ENCODE measurements around the gene GAB2.

The GAB2 gene

DNA sequence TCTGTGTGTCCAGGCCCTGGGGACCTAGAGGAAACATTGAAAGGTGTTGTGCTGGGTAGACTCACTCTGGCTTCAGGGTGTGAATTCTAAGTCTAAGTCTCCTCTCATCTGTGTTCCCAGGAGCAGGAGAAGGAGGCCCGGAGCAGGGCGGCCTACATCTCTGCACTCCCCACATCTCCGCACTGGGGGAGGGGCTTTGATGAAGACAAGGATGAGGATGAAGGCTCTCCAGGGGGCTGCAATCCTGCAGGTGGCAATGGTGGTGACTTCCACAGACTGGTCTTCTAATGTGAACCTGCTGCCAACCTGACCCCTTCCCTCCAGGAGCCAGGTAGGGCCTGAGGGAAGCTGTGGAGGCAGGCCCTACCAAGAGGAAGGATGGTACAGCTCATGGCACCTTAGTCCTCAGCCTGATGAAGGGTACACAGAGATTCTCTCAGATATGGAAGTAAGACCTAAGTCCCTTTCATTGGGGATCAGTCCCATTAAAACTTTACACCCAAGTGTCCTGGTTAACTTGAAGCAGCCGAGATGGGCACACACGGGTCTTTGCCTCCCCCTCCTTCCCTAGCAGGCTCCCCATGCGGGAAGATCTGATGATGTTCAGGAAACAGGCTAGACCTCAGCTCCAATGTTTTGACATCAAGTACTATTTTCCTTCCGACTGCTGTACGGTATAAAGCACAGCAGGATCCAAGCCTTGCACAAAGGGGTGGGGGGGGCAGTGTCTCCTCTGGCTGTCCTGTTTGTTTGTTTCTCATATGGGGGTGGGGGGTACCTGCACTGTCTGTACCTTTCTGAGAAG is 203.9 kb downstream of the GAB2 start:
- peaks cover 18 to 25% of the 10 kb centered on the region in 2 donors for H3K36me3 ChIP-seq (ENCODE audit: control insufficient read depth in 2 of 2, insufficient read depth in 2 of 2, low read length in 2 of 2)
- H3K4me1 ChIP-seq (ENCODE audit: control insufficient read depth in 2 of 2, insufficient read depth in 2 of 2, low read length in 2 of 2), result no peaks in the 10 kb centered on the region
- H3K4me3 ChIP-seq (ENCODE audit: low read length in 2 of 2), result no peak overlapping the region
- no peak overlapping the region for H3K9ac ChIP-seq (ENCODE audit: low read depth in 1 of 2, low read length in 2 of 2)
- H3K27ac ChIP-seq (ENCODE audit: low read depth in 2 of 2, low read length in 2 of 2), result no peak overlapping the region
- H3K9me3 ChIP-seq (ENCODE audit: control insufficient read depth in 2 of 2, low read length in 2 of 2), result no peaks in the 10 kb centered on the region
- H3K27me3 ChIP-seq (ENCODE audit: control insufficient read depth in 2 of 2, insufficient read depth in 2 of 2, low read length in 2 of 2), result no peaks in the 10 kb centered on the region

DNA sequence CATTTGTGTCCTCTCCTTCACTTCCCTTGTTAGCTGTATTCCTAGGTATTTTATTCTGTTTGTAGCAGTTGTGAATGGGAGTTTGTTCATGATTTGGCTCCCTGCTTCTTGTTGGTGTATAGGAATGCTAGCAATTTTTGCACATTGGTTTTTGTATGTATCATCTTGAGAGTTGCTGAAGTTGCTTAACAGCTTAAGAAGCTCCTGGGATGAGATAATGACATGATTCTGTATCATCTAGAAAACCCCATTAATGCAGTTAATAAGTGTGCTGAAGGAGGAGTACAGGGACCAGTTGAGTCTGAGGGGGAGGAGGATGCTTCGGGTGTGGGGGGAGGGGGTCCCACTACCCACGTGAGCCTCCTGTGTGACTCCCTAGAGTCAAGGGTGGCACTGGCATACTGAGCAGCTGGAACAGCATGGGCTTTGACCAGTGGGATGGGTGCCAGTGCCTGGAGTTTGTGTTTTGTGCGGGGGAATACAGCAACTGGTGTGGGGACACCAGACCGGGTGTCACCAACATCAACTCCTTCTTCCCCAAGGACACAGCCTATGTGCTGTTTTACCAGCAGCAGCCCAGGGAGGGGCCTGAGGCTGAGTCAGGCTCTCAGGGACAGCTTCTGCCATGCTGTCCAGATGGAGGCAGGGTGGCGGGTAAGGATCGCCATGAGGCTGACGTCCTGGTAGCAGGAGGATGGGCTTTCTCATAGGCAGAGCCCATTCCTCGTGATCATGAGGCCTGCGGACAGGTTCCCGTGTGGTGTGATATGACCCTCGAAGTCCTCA is 204.8 kb downstream of the GAB2 start:
- Histone ChIP-seq H3K27ac (ENCODE audit: low read depth in 2 of 2, low read length in 2 of 2) (no peak overlapping the region), H3K27me3 (ENCODE audit: control insufficient read depth in 2 of 2, insufficient read depth in 2 of 2, low read length in 2 of 2) (no peaks in the 10 kb centered on the region), H3K9me3 (ENCODE audit: control insufficient read depth in 2 of 2, low read length in 2 of 2) (no peaks in the 10 kb centered on the region), H3K4me1 (ENCODE audit: control insufficient read depth in 2 of 2, insufficient read depth in 2 of 2, low read length in 2 of 2) (no peaks in the 10 kb centered on the region), H3K4me3 (ENCODE audit: low read length in 2 of 2) (no peak overlapping the region), H3K9ac (ENCODE audit: low read depth in 1 of 2, low read length in 2 of 2) (no peak overlapping the region), H3K36me3 (ENCODE audit: control insufficient read depth in 2 of 2, insufficient read depth in 2 of 2, low read length in 2 of 2) (peaks cover 16 to 17% of the 10 kb centered on the region in 2 donors)

DNA sequence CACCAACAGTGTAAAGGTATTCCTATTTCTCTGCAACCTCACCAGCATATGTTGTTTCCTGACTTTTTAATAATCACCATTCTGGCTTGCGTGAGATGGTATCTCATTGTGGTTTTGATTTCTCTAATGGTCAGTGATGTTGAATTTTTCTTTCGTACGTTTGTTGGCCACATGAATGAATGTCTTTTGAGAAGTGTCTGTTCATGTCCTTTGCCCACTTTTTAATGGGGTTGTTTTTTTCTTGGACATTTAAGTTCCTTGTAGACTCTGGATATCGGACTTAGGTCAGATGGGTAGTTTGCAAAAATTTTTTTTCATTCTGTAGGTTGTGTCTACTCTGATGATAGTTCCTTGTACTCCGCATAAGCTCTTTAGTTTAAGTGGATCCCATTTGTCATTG is 206.1 kb downstream of the GAB2 start:
- Histone ChIP-seq H3K4me1 (ENCODE audit: control insufficient read depth in 2 of 2, insufficient read depth in 2 of 2, low read length in 2 of 2) (no peaks in the 10 kb centered on the region), H3K9ac (ENCODE audit: low read depth in 1 of 2, low read length in 2 of 2) (no peak overlapping the region), H3K27ac (ENCODE audit: low read depth in 2 of 2, low read length in 2 of 2) (no peak overlapping the region), H3K27me3 (ENCODE audit: control insufficient read depth in 2 of 2, insufficient read depth in 2 of 2, low read length in 2 of 2) (no peaks in the 10 kb centered on the region), H3K36me3 (ENCODE audit: control insufficient read depth in 2 of 2, insufficient read depth in 2 of 2, low read length in 2 of 2) (peaks cover 12 to 14% of the 10 kb centered on the region in 2 donors), H3K9me3 (ENCODE audit: control insufficient read depth in 2 of 2, low read length in 2 of 2) (no peaks in the 10 kb centered on the region), H3K4me3 (ENCODE audit: low read length in 2 of 2) (no peak overlapping the region)

DNA sequence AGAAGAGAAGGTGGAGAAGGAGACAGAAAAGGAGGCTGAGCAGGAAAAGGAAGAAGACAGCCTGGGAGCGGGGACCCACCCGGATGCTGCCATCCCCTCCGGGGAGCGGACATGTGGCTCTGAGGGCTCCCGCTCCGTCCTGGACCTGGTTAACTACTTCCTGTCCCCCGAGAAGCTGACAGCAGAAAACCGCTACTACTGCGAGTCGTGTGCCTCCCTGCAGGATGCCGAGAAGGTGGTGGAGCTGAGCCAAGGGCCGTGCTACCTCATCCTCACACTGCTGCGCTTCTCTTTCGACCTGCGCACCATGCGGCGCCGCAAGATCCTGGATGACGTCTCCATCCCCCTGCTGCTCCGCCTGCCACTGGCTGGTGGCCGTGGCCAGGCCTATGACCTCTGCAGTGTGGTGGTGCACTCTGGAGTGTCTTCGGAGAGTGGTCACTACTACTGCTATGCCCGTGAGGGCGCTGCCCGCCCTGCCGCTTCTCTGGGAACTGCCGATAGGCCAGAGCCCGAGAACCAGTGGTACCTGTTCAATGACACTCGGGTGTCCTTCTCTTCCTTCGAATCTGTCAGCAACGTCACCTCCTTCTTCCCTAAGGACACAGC is 207.5 kb downstream of the GAB2 start:
- Histone ChIP-seq H3K36me3 (ENCODE audit: control insufficient read depth in 2 of 2, insufficient read depth in 2 of 2, low read length in 2 of 2) (peaks cover 9 to 11% of the 10 kb centered on the region in 2 donors), H3K9me3 (ENCODE audit: control insufficient read depth in 2 of 2, low read length in 2 of 2) (no peaks in the 10 kb centered on the region), H3K4me3 (ENCODE audit: low read length in 2 of 2) (no peak overlapping the region), H3K27me3 (ENCODE audit: control insufficient read depth in 2 of 2, insufficient read depth in 2 of 2, low read length in 2 of 2) (no peaks in the 10 kb centered on the region), H3K9ac (ENCODE audit: low read depth in 1 of 2, low read length in 2 of 2) (no peak overlapping the region), H3K4me1 (ENCODE audit: control insufficient read depth in 2 of 2, insufficient read depth in 2 of 2, low read length in 2 of 2) (no peaks in the 10 kb centered on the region), H3K27ac (ENCODE audit: low read depth in 2 of 2, low read length in 2 of 2) (no peak overlapping the region)

DNA sequence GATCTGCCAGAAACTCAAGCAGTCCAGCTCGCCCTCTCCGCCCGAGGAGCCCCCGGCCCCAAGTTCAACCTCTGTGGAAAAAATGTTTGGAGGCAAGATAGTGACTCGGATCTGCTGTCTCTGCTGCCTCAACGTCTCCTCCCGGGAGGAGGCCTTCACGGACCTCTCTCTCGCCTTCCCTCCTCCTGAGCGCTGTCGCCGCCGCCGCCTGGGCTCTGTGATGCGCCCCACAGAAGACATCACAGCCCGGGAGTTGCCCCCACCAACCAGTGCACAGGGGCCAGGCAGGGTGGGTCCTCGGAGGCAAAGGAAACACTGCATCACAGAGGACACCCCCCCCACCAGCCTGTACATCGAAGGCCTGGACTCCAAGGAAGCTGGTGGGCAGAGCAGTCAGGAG is 208.1 kb downstream of the GAB2 start:
- H3K27ac ChIP-seq (ENCODE audit: low read depth in 2 of 2, low read length in 2 of 2), result no peak overlapping the region

DNA sequence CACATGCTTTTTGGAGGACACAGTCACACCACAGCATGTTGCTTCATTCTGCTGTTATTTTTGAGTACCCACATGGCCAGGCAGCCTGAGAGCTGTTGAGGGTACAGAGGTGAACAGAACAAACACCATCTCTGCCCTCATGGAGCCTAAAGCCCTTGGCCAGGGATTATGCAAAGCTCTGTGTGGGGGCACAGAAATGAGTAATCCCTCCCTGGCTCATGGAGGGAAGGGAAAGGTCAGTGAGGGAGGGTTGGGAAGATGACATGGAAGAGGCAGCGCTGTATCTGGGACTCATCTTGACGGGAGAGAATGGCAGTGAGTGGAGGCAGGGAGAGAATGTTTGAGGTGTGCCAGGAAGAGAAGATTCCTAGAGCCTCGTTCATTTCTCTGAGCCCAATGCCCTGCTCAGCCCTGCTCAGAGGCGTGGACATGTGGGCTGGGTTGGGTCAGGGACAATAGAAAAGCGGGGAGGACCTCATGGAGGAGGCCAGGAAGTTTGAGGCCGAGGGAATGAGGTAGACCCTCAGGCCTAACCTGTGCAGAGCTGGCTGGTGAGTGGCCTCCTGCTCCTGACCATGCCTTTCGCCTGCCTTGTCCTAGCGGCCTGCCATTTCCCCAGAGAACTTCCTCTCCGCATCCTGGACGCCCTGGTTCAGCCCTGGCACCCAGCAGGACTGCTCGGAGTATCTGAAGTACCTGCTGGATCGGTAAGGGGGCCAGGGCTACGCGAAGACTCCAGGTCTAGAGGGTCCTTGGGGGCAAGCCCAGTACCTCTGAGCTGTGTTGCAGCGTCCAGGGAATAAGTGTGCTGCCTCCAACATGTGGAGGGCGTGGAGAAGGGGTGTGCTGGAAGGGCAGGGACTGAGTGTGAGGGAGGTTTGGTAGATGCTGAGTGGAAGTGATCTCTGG is 209.1 kb downstream of the GAB2 start:
- Histone ChIP-seq H3K27ac (ENCODE audit: low read depth in 2 of 2, low read length in 2 of 2) (no peak overlapping the region), H3K27me3 (ENCODE audit: control insufficient read depth in 2 of 2, insufficient read depth in 2 of 2, low read length in 2 of 2) (no peaks in the 10 kb centered on the region), H3K9me3 (ENCODE audit: control insufficient read depth in 2 of 2, low read length in 2 of 2) (no peaks in the 10 kb centered on the region), H3K4me1 (ENCODE audit: control insufficient read depth in 2 of 2, insufficient read depth in 2 of 2, low read length in 2 of 2) (no peaks in the 10 kb centered on the region), H3K36me3 (ENCODE audit: control insufficient read depth in 2 of 2, insufficient read depth in 2 of 2, low read length in 2 of 2) (peaks cover 0 to 11% of the 10 kb centered on the region in 2 donors), H3K4me3 (ENCODE audit: low read length in 2 of 2) (no peak overlapping the region), H3K9ac (ENCODE audit: low read depth in 1 of 2, low read length in 2 of 2) (no peak overlapping the region)

More for the DNA sequence above, 208.1 kb downstream of the GAB2 start:
- Histone ChIP-seq H3K4me3 (ENCODE audit: low read length in 2 of 2) (no peak overlapping the region), H3K27me3 (ENCODE audit: control insufficient read depth in 2 of 2, insufficient read depth in 2 of 2, low read length in 2 of 2) (no peaks in the 10 kb centered on the region), H3K9ac (ENCODE audit: low read depth in 1 of 2, low read length in 2 of 2) (no peak overlapping the region), H3K9me3 (ENCODE audit: control insufficient read depth in 2 of 2, low read length in 2 of 2) (no peaks in the 10 kb centered on the region), H3K4me1 (ENCODE audit: control insufficient read depth in 2 of 2, insufficient read depth in 2 of 2, low read length in 2 of 2) (no peaks in the 10 kb centered on the region), H3K36me3 (ENCODE audit: control insufficient read depth in 2 of 2, insufficient read depth in 2 of 2, low read length in 2 of 2) (peaks cover 5 to 11% of the 10 kb centered on the region in 2 donors)

DNA sequence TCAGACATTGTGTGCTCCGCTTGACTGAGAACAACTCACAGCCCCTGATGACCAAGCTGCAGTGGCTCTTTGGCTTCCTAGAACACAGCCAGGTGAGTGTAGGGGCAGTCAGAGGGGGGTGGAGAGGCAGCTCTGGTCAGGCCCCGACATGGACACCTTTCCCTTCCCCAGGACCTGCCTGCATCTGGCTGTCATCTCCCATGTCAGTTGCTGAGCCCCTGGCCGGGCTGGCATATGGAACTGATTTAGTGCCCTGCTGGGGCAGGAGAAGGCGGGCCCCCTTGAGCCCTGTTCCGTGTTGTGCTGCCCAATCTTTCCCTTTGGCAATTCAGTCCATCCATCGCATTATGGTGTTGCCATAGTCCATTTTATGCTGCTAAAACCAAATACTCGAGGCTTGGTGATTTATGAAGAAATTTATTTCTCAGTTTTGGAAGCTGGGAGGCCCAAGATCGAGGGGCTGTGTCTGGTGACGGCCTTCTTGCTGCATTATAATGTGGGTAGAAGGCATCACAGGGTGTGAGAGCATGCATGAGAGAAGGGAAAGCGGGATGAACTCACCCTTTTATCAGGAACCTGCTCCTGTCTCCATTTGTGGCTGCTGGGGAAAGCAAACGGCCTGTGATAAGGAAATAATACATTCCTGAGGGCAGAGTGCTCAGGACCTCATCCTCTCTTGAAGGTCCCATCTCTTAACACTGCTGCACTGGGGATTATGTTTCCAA is 209.9 kb downstream of the GAB2 start:
- Histone ChIP-seq H3K27ac (ENCODE audit: low read depth in 2 of 2, low read length in 2 of 2) (no peak overlapping the region), H3K9me3 (ENCODE audit: control insufficient read depth in 2 of 2, low read length in 2 of 2) (no peaks in the 10 kb centered on the region), H3K9ac (ENCODE audit: low read depth in 1 of 2, low read length in 2 of 2) (no peak overlapping the region), H3K36me3 (ENCODE audit: control insufficient read depth in 2 of 2, insufficient read depth in 2 of 2, low read length in 2 of 2) (peaks cover 0 to 11% of the 10 kb centered on the region in 2 donors), H3K4me1 (ENCODE audit: control insufficient read depth in 2 of 2, insufficient read depth in 2 of 2, low read length in 2 of 2) (no peaks in the 10 kb centered on the region), H3K4me3 (ENCODE audit: low read length in 2 of 2) (no peak overlapping the region), H3K27me3 (ENCODE audit: control insufficient read depth in 2 of 2, insufficient read depth in 2 of 2, low read length in 2 of 2) (no peaks in the 10 kb centered on the region)

DNA sequence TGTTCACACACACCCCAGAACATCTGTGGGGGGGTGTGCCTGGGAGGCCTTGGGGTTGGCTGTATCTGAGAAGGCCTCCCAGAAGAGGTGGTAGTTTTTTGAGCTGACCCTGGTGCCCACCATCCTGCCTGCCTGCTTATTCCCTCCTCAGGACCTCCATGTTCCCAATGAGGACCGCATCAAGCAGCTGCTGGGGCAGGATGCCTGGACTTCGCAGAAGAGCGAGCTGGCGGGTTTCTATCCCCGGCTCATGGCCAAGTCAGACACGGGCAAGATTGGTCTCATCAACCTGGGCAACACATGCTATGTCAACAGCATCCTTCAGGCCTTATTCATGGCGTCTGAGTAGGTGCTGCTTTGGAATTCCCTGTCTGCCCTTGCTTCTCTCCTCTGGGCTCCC is 211.9 kb downstream of the GAB2 start:
- H3K27ac ChIP-seq (ENCODE audit: low read depth in 2 of 2, low read length in 2 of 2), result no peak overlapping the region
- H3K36me3 ChIP-seq (ENCODE audit: control insufficient read depth in 2 of 2, insufficient read depth in 2 of 2, low read length in 2 of 2), result peaks cover 0 to 16% of the 10 kb centered on the region in 2 donors
- H3K9ac ChIP-seq (ENCODE audit: low read depth in 1 of 2, low read length in 2 of 2), result no peak overlapping the region
- H3K27me3 ChIP-seq (ENCODE audit: control insufficient read depth in 2 of 2, insufficient read depth in 2 of 2, low read length in 2 of 2), result no peaks in the 10 kb centered on the region
- peaks cover 0 to 3% of the 10 kb centered on the region in 2 donors for H3K4me1 ChIP-seq (ENCODE audit: control insufficient read depth in 2 of 2, insufficient read depth in 2 of 2, low read length in 2 of 2)
- no peaks in the 10 kb centered on the region for H3K9me3 ChIP-seq (ENCODE audit: control insufficient read depth in 2 of 2, low read length in 2 of 2)
- no peak overlapping the region for H3K4me3 ChIP-seq (ENCODE audit: low read length in 2 of 2)

DNA sequence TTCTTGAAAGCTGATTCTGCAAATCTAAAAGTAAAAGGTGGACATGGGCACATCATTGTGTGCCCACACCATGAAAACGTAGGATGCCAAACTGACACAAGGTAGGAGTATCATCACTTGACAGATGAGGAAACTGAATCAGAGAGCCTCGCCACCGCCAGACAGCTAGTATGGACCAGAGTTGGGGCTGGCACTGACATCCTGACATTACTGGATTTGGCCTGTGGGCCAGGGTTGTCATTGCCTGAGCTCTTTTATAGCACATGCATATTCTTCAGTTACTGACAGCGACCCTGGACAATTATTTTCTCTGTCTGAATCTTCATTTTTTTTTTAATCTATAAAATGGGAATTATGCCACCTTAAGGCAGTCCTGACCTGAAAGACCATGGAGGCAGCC is 212.4 kb downstream of the GAB2 start:
- peaks cover 0 to 3% of the 10 kb centered on the region in 2 donors for H3K4me1 ChIP-seq (ENCODE audit: control insufficient read depth in 2 of 2, insufficient read depth in 2 of 2, low read length in 2 of 2)
- H3K27ac ChIP-seq (ENCODE audit: low read depth in 2 of 2, low read length in 2 of 2), result no peak overlapping the region
- no peak overlapping the region for H3K9ac ChIP-seq (ENCODE audit: low read depth in 1 of 2, low read length in 2 of 2)
- H3K9me3 ChIP-seq (ENCODE audit: control insufficient read depth in 2 of 2, low read length in 2 of 2), result no peaks in the 10 kb centered on the region
- no peaks in the 10 kb centered on the region for H3K27me3 ChIP-seq (ENCODE audit: control insufficient read depth in 2 of 2, insufficient read depth in 2 of 2, low read length in 2 of 2)
- H3K36me3 ChIP-seq (ENCODE audit: control insufficient read depth in 2 of 2, insufficient read depth in 2 of 2, low read length in 2 of 2), result peaks cover 0 to 17% of the 10 kb centered on the region in 2 donors
- H3K4me3 ChIP-seq (ENCODE audit: low read length in 2 of 2), result no peak overlapping the region

All from mucosa of rectum (tissue), 2 donors.